ENCODE measurements around the gene TNFRSF4. TPM values are rescaled to one million over a fixed set of nuclear protein-coding genes. Genes with fewer than 3 reads are reported as not detected.
A peak's percentile ranks its signal among the peaks of the same experiment; 100 is the strongest.

The TNFRSF4 gene
- total and polyA plus RNA-seq, 2 of the 8 experiments (the other 6 are each of a cell fraction or from before 2014, with no cell fraction given), result 0.06 TPM; not detected in 1

DNA sequence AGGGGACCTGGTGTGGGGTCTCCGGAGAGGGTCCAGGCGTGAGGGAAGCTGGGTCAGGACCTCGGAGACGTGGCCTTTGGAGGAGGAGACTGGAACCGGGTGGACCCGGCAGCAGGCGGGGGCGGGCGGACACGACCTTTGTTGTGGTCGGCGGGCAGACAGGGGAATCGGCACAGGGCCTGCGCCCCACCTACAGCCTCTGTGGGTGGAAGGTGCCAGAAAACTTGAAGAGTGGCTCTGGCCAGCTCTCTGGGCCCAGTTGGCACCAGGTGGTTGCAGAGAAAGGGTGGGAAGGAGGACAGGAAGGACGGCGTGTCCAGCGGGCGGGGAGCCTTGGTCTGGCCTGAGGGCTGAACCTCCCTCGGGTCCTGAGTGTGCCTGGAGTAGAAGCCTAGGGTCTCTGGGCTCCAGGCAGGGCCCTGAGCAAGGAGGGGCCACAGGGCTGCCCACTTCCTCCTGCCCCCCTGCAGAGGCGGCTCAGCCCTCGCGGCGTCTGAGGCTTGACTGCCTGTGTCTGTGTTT is 48.0 kb downstream of the TNFRSF4 start:
- Histone ChIP-seq H2BK15ac (ENCODE audit: low read length) (peak overlapping the region; percentile 1; the same call in 1 of the 2 replicates), H4K8ac (ENCODE audit: extremely low read depth, insufficient read depth, low read length) (no peak overlapping the region), H2BK120ac (replicated peaks; ENCODE audit: low read depth, low read length) (no peak overlapping the region), H3K4me1 (replicated peaks in 1 of 4; ENCODE audit: control insufficient read depth in 3 of 4, insufficient read depth in 4 of 4, low read length in 3 of 4) (peaks cover 0 to 40% (median 23%) of the 10 kb centered on the region in 4 experiments; a peak in 6 of 7 replicates), H3K23ac (ENCODE audit: insufficient read length) (no peak overlapping the region), H4K91ac (replicated peaks; ENCODE audit: insufficient read length, low read length) (peak overlapping the region; percentile 7), H3K4ac (replicated peaks; ENCODE audit: insufficient read length, low read depth, low read length) (peak overlapping the region; percentile 14), H3K18ac (ENCODE audit: extremely low read depth, low read length) (peak overlapping the region; percentile 36), H3K27me3 (replicated peaks in 1 of 4; ENCODE audit: control insufficient read depth in 3 of 4, extremely low read depth in 1 of 4, insufficient read depth in 3 of 4, low read length in 3 of 4) (no peaks in the 10 kb centered on the region), H2BK20ac (ENCODE audit: low read length) (0 out of 2 replicates have a peak overlapping the region, but pooled peaks have one; percentile 80), H2BK12ac (ENCODE audit: low read depth, low read length) (peak overlapping the region; percentile 19; the same call in 1 of the 2 replicates), H2AFZ (ENCODE audit: low read length) (no peak overlapping the region), H2BK5ac (ENCODE audit: low read depth, low read length) (no peak overlapping the region), H3K14ac (ENCODE audit: insufficient read length) (no peak overlapping the region), H3K9me3 (ENCODE audit: insufficient read depth in 2 of 2, low read depth in 1 of 2, low read length in 1 of 2) (no peaks in the 10 kb centered on the region), H4K5ac (ENCODE audit: insufficient read length, low read depth, low read length) (no peak overlapping the region), H2AK5ac (ENCODE audit: low read depth, low read length) (0 out of 2 replicates have a peak overlapping the region, but pooled peaks have one; percentile 6), H3K4me2 (ENCODE audit: insufficient read depth in 1 of 2, low read depth in 2 of 2, low read length in 2 of 2) (no peak overlapping the region), H3K36me3 (ENCODE audit: control insufficient read depth in 2 of 4, insufficient read depth in 4 of 4, low read length in 3 of 4) (no peaks in the 10 kb centered on the region), H3K4me3 (ENCODE audit: extremely low read depth in 1 of 4, insufficient read depth in 2 of 4, low read depth in 3 of 4, low read length in 4 of 4) (no peak overlapping the region), H3K79me1 (ENCODE audit: low read depth, low read length) (no peaks in the 10 kb centered on the region; the same call in 1 of the 2 replicates), H4K20me1 (replicated peaks in 1 of 2; ENCODE audit: control insufficient read depth in 1 of 2, insufficient read depth in 2 of 2, low read length in 2 of 2) (no peaks in the 10 kb centered on the region), H3K27ac (ENCODE audit: low read depth, low read length) (no peak overlapping the region), H3K9ac (replicated peaks in 1 of 4; ENCODE audit: extremely low read depth in 1 of 4, low read depth in 3 of 4, low read length in 3 of 4) (no peak overlapping the region), H3K23me2 (ENCODE audit: low read depth, low read length) (peaks cover 8% of the 10 kb centered on the region; the same call in 1 of the 2 replicates), H3K79me2 (ENCODE audit: control insufficient read depth in 1 of 2, insufficient read depth in 2 of 2, low read length in 2 of 2) (no peaks in the 10 kb centered on the region; a peak in 2 of 4 replicates), H3K56ac (replicated peaks; ENCODE audit: insufficient read length, low read depth, low read length) (no peak overlapping the region)
- ChIA-PET POLR2A (ENCODE audit: partially characterized antibody) (interaction anchor here (0.6 to 3.8 kb wide), 3 partner anchors 8 to 71 kb away, joined by 3 to 15 read pairs (median 3); partner anchors contain the start of gene TTLL10), CTCF (ENCODE audit: partially characterized antibody) (interaction anchor here (0.8 to 1.7 kb wide), 4 partner anchors 9 to 126 kb away, joined by 3 to 8 read pairs (median 4); no protein-coding TSS in a partner anchor)
- 92% methylated on average over 23 of the region's 23 CpGs; no CpG with 5 or more reads in 1 of the 2 experiments for WGBS, 2 experiments (ENCODE audit: extremely low coverage in 1 of 2, insufficient coverage in 1 of 2, insufficient read length in 1 of 2, insufficient replicate concordance in 2 of 2, low coverage in 1 of 2, low lambda C conversion rate in 2 of 2, missing lambda C conversion rate in 1 of 2)
- TF ChIP-seq GTF2F1 (IDR thresholded peaks at IDR 0.05; ENCODE audit: borderline replicate concordance, low read depth, low read length) (no peak), EP300 (IDR thresholded peaks at IDR 0.05; ENCODE audit: borderline replicate concordance in 1 of 2, low read depth in 2 of 2, low read length in 2 of 2) (no peak), TBP (IDR thresholded peaks at IDR 0.05; ENCODE audit: low read depth, low read length) (no peak), SIRT6 (IDR thresholded peaks at IDR 0.05; ENCODE audit: low read length) (no peak), ZNF274 (IDR thresholded peaks at IDR 0.05; ENCODE audit: borderline replicate concordance, extremely low read depth, low read length) (no peak), MAFK (IDR thresholded peaks at IDR 0.05; ENCODE audit: low read depth, low read length) (no peak), CHD1 (IDR thresholded peaks at IDR 0.05; ENCODE audit: low read depth, low read length) (no peak), KDM4A (IDR thresholded peaks at IDR 0.05; ENCODE audit: low read depth, low read length, severe bottlenecking) (no peak), RBBP5 (IDR thresholded peaks at IDR 0.05; ENCODE audit: borderline replicate concordance, low read depth, low read length) (no peak)
- FAIRE-seq (no peak), DNase-seq (ENCODE audit: low read depth in 1 of 2, low spot score in 2 of 2) (no peak)
